SK-N-MC (cell line): ENCODE measurements around the gene CHSY3.

ENCODE experiments used
- EZH2 ChIP-seq: fragments of 200-600 bp; sonication (generic); IDR thresholded peaks from one replicate; pipeline ENCODE4 v1.6.1; 2017; ENCODE audit warnings: antibody characterized with exemption
- POLR2AphosphoS5 ChIP-seq: IDR thresholded peaks from 2 replicates; pipeline ENCODE4 v1.6.1; 2012; ENCODE audit warnings: mild to moderate bottlenecking, low read depth, low read length, borderline replicate concordance

DNA sequence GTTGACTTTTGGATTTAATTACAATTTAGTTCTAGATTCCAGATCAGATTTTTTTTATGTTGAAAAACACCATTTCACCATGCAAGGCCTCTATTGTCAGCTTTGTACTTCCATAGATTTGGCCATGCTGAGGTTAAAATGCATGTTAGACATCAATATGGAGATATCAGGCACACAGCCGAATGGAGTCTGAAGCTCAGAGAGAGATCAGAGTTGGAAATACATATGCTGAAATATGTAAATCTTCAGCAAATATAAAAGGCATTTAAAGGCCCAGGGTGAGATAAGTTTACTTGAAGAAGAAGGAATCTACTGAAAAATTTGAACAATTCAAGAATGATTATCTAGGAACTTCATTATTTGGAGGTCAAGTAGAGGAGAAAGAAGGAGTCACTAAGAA is 139.6 kb downstream of the CHSY3 start:
- TF ChIP-seq POLR2AphosphoS5, result no peak
- TF ChIP-seq EZH2, result no peak
